Measurements from ENCODE around the gene LRRC45.

Gene LRRC45

GRCh38 chr17:82049106-82049505 lies 26.0 kb downstream of the LRRC45 start:
- Histone ChIP-seq H3K23ac (ENCODE audit: low read depth, low read length, poor library complexity) (no peak overlapping the region), H3K27ac (replicated peaks; ENCODE audit: low read length) (no peak overlapping the region), H3K14ac (ENCODE audit: low read length) (no peak overlapping the region), H3K4me3 (ENCODE audit: low read length in 2 of 2) (no peak overlapping the region), H2BK120ac (ENCODE audit: low read depth, low read length) (no peak overlapping the region), H3K36me3 (replicated peaks in 1 of 2; ENCODE audit: control insufficient read depth in 2 of 2, insufficient read depth in 2 of 2, low read length in 2 of 2) (peaks cover 32 to 42% of the 10 kb centered on the region in 2 donors), H3K9me3 (replicated peaks in 1 of 2; ENCODE audit: control insufficient read depth in 2 of 2, insufficient read depth in 1 of 2, low read depth in 1 of 2, low read length in 2 of 2) (no peaks in the 10 kb centered on the region), H4K8ac (ENCODE audit: low read depth, low read length) (no peak overlapping the region), H2AK5ac (ENCODE audit: low read depth, low read length) (peak overlapping the region; percentile 52), H3K18ac (ENCODE audit: low read length) (no peak overlapping the region), H3K9ac (ENCODE audit: low read depth, low read length, poor library complexity) (no peak overlapping the region), H2BK12ac (ENCODE audit: low read length) (no peak overlapping the region), H2AFZ (ENCODE audit: low read length) (no peak overlapping the region), H3K27me3 (ENCODE audit: control insufficient read depth in 3 of 3, insufficient read depth in 3 of 3, low read depth in 1 of 3, low read length in 3 of 3) (no peaks in the 10 kb centered on the region), H2BK15ac (ENCODE audit: low read length) (no peak overlapping the region), H3K4me2 (ENCODE audit: insufficient read depth, low read length, poor library complexity, severe bottlenecking) (no peak overlapping the region), H2BK5ac (ENCODE audit: low read length) (no peak overlapping the region), H3K79me1 (ENCODE audit: low read depth, low read length) (peaks cover 19% of the 10 kb centered on the region), H3K4ac (ENCODE audit: low read length) (no peak overlapping the region), H3K4me1 (ENCODE audit: control insufficient read depth in 2 of 2, insufficient read depth in 1 of 2, low read depth in 1 of 2, low read length in 2 of 2) (peaks cover 7% of the 10 kb centered on the region in 2 donors), H4K91ac (ENCODE audit: low read depth, low read length, poor library complexity) (no peak overlapping the region)
- no CpG with 5 or more reads among the region's 8 CpGs for WGBS, 2 donors (ENCODE audit: extremely low coverage in 2 of 2, insufficient read length in 2 of 2, insufficient replicate concordance in 1 of 2)
- DNase-seq (ENCODE audit: low spot score): no peak

GRCh38 chr17:82049521-82049971 lies 26.4 kb downstream of the LRRC45 start:
- no CpG with 5 or more reads among the region's 16 CpGs for WGBS, 2 donors (ENCODE audit: extremely low coverage in 2 of 2, insufficient read length in 2 of 2, insufficient replicate concordance in 1 of 2)
- peak overlapping the region in 1 of 2 donors; percentile 12 for H3K4me3 ChIP-seq (ENCODE audit: low read length in 2 of 2)
- H2BK120ac ChIP-seq (ENCODE audit: low read depth, low read length): no peak overlapping the region
- no peaks in the 10 kb centered on the region for H3K9me3 ChIP-seq (replicated peaks in 1 of 2; ENCODE audit: control insufficient read depth in 2 of 2, insufficient read depth in 1 of 2, low read depth in 1 of 2, low read length in 2 of 2)
- no peak overlapping the region for H2BK5ac ChIP-seq (ENCODE audit: low read length)
- H4K91ac ChIP-seq (ENCODE audit: low read depth, low read length, poor library complexity): no peak overlapping the region
- H3K14ac ChIP-seq (ENCODE audit: low read length): no peak overlapping the region
- H3K4me2 ChIP-seq (ENCODE audit: insufficient read depth, low read length, poor library complexity, severe bottlenecking): no peak overlapping the region
- H3K9ac ChIP-seq (ENCODE audit: low read depth, low read length, poor library complexity): no peak overlapping the region
- H2BK12ac ChIP-seq (ENCODE audit: low read length): no peak overlapping the region
- H4K8ac ChIP-seq (ENCODE audit: low read depth, low read length): no peak overlapping the region
- no peak overlapping the region for H2AFZ ChIP-seq (ENCODE audit: low read length)
- peaks cover 21% of the 10 kb centered on the region for H3K79me1 ChIP-seq (ENCODE audit: low read depth, low read length)
- H3K36me3 ChIP-seq (replicated peaks in 1 of 2; ENCODE audit: control insufficient read depth in 2 of 2, insufficient read depth in 2 of 2, low read length in 2 of 2): peaks cover 36 to 47% of the 10 kb centered on the region in 2 donors
- no peak overlapping the region for H3K4ac ChIP-seq (ENCODE audit: low read length)
- H2BK15ac ChIP-seq (ENCODE audit: low read length): no peak overlapping the region
- H3K27me3 ChIP-seq (ENCODE audit: control insufficient read depth in 3 of 3, insufficient read depth in 3 of 3, low read depth in 1 of 3, low read length in 3 of 3): no peaks in the 10 kb centered on the region
- H3K23ac ChIP-seq (ENCODE audit: low read depth, low read length, poor library complexity): no peak overlapping the region
- H2AK5ac ChIP-seq (ENCODE audit: low read depth, low read length): peak overlapping the region; percentile 52
- H3K4me1 ChIP-seq (ENCODE audit: control insufficient read depth in 2 of 2, insufficient read depth in 1 of 2, low read depth in 1 of 2, low read length in 2 of 2): peaks cover 7% of the 10 kb centered on the region in 2 donors
- H3K18ac ChIP-seq (ENCODE audit: low read length): no peak overlapping the region
- DNase-seq (ENCODE audit: low spot score): no peak
- no peak overlapping the region for H3K27ac ChIP-seq (replicated peaks; ENCODE audit: low read length)

GRCh38 chr17:82050152-82050760 lies 27.2 kb downstream of the LRRC45 start:
- Histone ChIP-seq H3K14ac (ENCODE audit: low read length) (peak overlapping the region; percentile 89), H2BK15ac (ENCODE audit: low read length) (peak overlapping the region; percentile 96), H2BK12ac (ENCODE audit: low read length) (peak overlapping the region; percentile 58), H3K23ac (ENCODE audit: low read depth, low read length, poor library complexity) (peak overlapping the region; percentile 89), H3K4me1 (ENCODE audit: control insufficient read depth in 2 of 2, insufficient read depth in 1 of 2, low read depth in 1 of 2, low read length in 2 of 2) (peaks cover 7% of the 10 kb centered on the region in 2 donors), H2AK5ac (ENCODE audit: low read depth, low read length) (peak overlapping the region; percentile 63), H3K36me3 (replicated peaks in 1 of 2; ENCODE audit: control insufficient read depth in 2 of 2, insufficient read depth in 2 of 2, low read length in 2 of 2) (peaks cover 43 to 54% of the 10 kb centered on the region in 2 donors), H2BK5ac (ENCODE audit: low read length) (peak overlapping the region; percentile 75), H3K4ac (ENCODE audit: low read length) (no peak overlapping the region), H2AFZ (ENCODE audit: low read length) (no peak overlapping the region), H3K79me1 (ENCODE audit: low read depth, low read length) (peaks cover 21% of the 10 kb centered on the region), H4K91ac (ENCODE audit: low read depth, low read length, poor library complexity) (no peak overlapping the region), H3K27me3 (ENCODE audit: control insufficient read depth in 3 of 3, insufficient read depth in 3 of 3, low read depth in 1 of 3, low read length in 3 of 3) (no peaks in the 10 kb centered on the region), H4K8ac (ENCODE audit: low read depth, low read length) (peak overlapping the region; percentile 96), H3K18ac (ENCODE audit: low read length) (no peak overlapping the region), H3K4me3 (ENCODE audit: low read length in 2 of 2) (peak overlapping the region; percentile 2 to 98), H2BK120ac (ENCODE audit: low read depth, low read length) (no peak overlapping the region), H3K27ac (replicated peaks; ENCODE audit: low read length) (no peak overlapping the region), H3K9me3 (replicated peaks in 1 of 2; ENCODE audit: control insufficient read depth in 2 of 2, insufficient read depth in 1 of 2, low read depth in 1 of 2, low read length in 2 of 2) (no peaks in the 10 kb centered on the region), H3K4me2 (ENCODE audit: insufficient read depth, low read length, poor library complexity, severe bottlenecking) (peak overlapping the region; percentile 11), H3K9ac (ENCODE audit: low read depth, low read length, poor library complexity) (peak overlapping the region; percentile 90)
- no peak for DNase-seq (ENCODE audit: low spot score)
- no CpG with 5 or more reads among the region's 28 CpGs for WGBS, 2 donors (ENCODE audit: extremely low coverage in 2 of 2, insufficient read length in 2 of 2, insufficient replicate concordance in 1 of 2)

- no peak overlapping the region for H3K27ac ChIP-seq (replicated peaks; ENCODE audit: low read length)
- peaks cover 49 to 61% of the 10 kb centered on the region in 2 donors for H3K36me3 ChIP-seq (replicated peaks in 1 of 2; ENCODE audit: control insufficient read depth in 2 of 2, insufficient read depth in 2 of 2, low read length in 2 of 2)
These were observed 27.9 kb downstream of the LRRC45 start for GRCh38 chr17:82050761-82051641.

More at GRCh38 chr17:82050761-82051641, 27.9 kb downstream of the LRRC45 start:
- Histone ChIP-seq H3K79me1 (ENCODE audit: low read depth, low read length) (peaks cover 21% of the 10 kb centered on the region), H3K27me3 (ENCODE audit: control insufficient read depth in 3 of 3, insufficient read depth in 3 of 3, low read depth in 1 of 3, low read length in 3 of 3) (no peaks in the 10 kb centered on the region), H3K4ac (ENCODE audit: low read length) (peak overlapping the region; percentile 53), H2BK15ac (ENCODE audit: low read length) (peak overlapping the region; percentile 96), H3K23ac (ENCODE audit: low read depth, low read length, poor library complexity) (peak overlapping the region; percentile 89), H2BK5ac (ENCODE audit: low read length) (peak overlapping the region; percentile 75), H2BK12ac (ENCODE audit: low read length) (peak overlapping the region; percentile 100), H2BK120ac (ENCODE audit: low read depth, low read length) (no peak overlapping the region), H2AFZ (ENCODE audit: low read length) (peak overlapping the region; percentile 90), H3K9ac (ENCODE audit: low read depth, low read length, poor library complexity) (peak overlapping the region; percentile 90), H3K4me3 (ENCODE audit: low read length in 2 of 2) (peak overlapping the region; percentile 98 to 99), H3K14ac (ENCODE audit: low read length) (peak overlapping the region; percentile 89), H3K18ac (ENCODE audit: low read length) (peak overlapping the region; percentile 80), H4K91ac (ENCODE audit: low read depth, low read length, poor library complexity) (no peak overlapping the region), H3K4me2 (ENCODE audit: insufficient read depth, low read length, poor library complexity, severe bottlenecking) (peak overlapping the region; percentile 98), H2AK5ac (ENCODE audit: low read depth, low read length) (peak overlapping the region; percentile 63), H3K9me3 (replicated peaks in 1 of 2; ENCODE audit: control insufficient read depth in 2 of 2, insufficient read depth in 1 of 2, low read depth in 1 of 2, low read length in 2 of 2) (no peaks in the 10 kb centered on the region), H4K8ac (ENCODE audit: low read depth, low read length) (peak overlapping the region; percentile 96), H3K4me1 (ENCODE audit: control insufficient read depth in 2 of 2, insufficient read depth in 1 of 2, low read depth in 1 of 2, low read length in 2 of 2) (peaks cover 7% of the 10 kb centered on the region in 2 donors)
- WGBS, 2 donors (ENCODE audit: extremely low coverage in 2 of 2, insufficient read length in 2 of 2, insufficient replicate concordance in 1 of 2): no CpG with 5 or more reads among the region's 79 CpGs
- DNase-seq (ENCODE audit: low spot score): no peak
